ENCODE measurements around the gene MAPKAP1. TPM values are rescaled to one million over a fixed set of nuclear protein-coding genes. Genes with fewer than 3 reads are reported as not detected.

MAPKAP1 gene
- total RNA-seq, 1 donor from 2014 or later: 122 TPM

DNA sequence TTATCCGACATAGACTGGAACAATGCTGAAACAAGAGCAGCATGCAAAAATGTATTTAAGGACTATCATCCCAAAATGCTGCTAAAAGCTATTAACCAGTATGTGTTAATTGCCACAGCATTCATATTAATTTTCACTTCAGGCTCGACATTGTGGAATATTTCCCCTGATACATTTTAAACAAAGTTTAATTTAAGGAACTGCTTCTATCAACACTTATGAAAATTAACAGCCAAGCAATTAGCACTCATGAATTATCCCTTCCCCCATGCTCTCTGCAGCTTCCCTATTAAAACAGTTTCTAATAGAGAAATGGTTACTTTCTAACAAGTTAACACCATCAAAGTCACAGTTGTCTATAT, 54.8 kb downstream of the MAPKAP1 start:
- intact Hi-C loops (cut with DNase I): no loop called here
- ATAC-seq (ENCODE audit: poor library complexity): no peak

DNA sequence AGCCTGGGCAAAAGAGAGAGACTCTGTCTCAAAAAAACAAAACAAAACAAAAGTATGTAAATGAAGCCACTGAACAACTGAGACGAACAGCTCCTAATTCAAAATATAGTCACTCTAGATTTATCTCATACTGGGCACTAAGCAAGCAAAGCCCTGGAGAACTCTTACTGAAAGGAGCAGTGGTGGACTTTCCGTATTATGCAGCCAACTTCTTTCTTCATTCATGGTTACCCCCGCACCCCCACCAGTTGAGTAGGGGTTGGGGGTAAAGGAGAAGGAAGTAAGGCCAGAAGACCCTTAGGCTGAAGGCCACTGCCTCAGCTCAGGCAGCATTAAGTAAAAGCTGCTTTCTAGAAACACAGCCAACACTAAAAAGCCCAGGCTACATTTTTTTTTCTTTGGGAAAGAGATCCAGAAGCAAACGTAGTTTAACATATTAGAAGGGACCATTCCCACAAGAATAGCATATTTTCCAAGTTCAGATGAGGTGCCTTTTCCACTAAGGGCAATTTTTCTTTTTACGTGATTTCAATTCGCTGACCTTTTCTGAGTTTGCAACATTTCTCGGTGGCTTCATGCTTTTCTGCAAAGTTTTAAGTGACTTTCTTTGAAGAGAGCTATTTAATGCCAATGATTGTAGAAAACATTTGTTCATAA, 55.3 kb downstream of the MAPKAP1 start:
- intact Hi-C loops (cut with DNase I): no loop called here
- DNase-seq (no peak), ATAC-seq (ENCODE audit: poor library complexity) (no peak)

More for the DNA sequence above, 54.8 kb downstream of the MAPKAP1 start:
- DNase-seq: no peak

DNA sequence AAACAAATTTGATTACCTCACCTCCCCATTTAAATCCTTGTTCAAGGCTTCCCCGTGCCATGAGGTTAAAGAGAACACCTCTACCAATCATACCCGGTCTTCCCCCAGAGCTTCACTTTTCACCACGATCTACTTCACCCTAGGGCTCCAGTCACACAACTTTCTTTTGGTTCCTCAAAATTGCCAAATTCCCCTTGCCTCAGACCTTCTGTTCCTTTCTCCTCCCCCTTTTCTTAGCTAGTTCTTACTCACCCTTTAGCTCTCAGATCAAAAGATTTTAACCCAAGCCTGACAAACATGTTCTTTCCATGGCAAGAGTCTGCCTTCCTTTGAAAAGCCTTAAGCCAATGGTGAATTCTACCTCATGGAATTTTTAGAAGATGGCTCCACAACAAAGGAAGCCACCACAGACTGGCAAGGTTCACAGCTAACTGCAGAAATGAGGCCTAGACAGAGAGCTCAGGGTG, 56.7 kb downstream of the MAPKAP1 start:
- peak; percentile 59 for ATAC-seq (ENCODE audit: poor library complexity)
- no peak for DNase-seq
- intact Hi-C loops (cut with DNase I): no loop called here

DNA sequence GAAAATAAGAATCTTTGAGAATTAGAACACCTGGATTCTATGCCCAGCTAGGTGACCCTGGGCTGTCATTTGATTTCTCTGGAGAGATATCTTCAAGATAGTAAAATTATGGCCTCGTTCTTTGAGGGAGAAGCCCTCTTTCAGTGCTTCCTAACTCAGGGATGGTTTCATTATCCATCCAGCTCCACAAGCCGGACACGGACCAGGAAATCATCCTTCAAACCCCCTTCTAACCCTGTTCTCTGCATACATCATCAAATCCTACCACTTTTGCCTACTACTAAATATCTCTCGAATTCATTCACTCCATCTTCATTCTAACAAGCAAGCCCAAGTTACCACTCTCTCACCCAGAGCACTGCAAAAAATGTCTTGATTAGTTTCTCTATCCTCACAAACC, 57.2 kb downstream of the MAPKAP1 start:
- ATAC-seq (ENCODE audit: poor library complexity) (no peak), DNase-seq (no peak)
- intact Hi-C loops (cut with DNase I): no loop called here

DNA sequence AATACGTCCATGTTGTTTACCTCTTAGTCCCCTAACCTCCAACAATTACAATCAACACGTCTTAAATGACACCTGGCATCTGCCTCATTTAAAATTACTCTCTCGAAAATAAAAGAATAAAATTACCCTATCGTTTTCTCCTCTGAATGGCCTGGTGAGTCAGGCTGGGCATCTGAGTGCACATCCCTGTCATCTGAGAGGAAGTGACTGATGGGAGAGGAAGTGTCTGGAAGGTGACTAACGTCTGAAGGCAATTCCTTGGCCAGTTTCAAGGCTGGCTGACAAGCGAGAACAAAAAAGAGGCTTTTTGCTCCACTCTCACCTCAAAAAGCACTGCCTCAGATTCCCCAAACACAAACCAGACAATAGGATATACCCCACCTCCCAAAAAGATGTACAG, 57.7 kb downstream of the MAPKAP1 start:
- ATAC-seq (ENCODE audit: poor library complexity) (peak; percentile 51), DNase-seq (no peak)
- intact Hi-C loops (cut with DNase I): no loop called here

DNA sequence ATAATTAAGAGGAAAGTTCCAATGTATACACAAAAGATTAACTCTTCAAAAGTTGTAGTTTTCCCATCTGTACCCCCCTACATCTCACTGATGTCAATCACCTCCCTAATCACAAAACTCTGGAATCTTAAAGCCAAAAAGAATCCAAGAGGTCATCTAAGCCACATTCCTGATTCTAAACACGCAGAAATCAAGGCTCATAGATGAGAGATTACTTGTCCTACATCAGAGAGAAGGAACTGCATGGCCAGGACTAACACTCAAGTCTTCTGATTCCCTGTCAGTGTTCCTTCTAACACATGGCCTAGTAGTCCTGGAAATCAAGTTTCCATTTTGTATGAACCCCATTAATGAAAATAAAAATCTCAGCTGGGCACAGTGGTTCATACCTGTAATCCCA, 58.7 kb downstream of the MAPKAP1 start:
- intact Hi-C loops (cut with DNase I): no loop called here
- no peak for ATAC-seq (ENCODE audit: poor library complexity)
- DNase-seq: no peak

DNA sequence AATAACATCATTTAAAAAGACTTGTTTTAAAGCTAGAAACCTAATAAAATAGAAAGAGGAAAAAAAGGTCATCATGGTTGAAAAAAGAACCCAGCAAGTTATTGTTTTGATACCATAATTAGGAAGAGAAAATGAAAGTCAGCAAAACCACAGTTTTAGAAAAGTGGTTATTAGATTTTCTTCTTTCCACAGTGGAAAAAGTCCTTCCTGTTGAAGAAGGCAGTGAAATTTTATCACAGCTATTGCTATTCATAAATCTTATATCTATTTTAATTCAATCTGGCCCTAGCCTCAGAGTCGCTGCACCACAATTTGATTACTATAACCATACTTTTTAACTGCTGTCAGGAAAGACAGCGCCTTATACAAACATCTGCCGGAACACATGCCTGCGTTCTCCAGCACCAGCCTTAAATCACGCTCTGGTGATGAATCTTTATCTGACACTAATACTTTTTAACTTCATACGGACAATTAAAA, 60.3 kb downstream of the MAPKAP1 start:
- intact Hi-C loops (cut with DNase I): no loop called here
- DNase-seq (no peak), ATAC-seq (ENCODE audit: poor library complexity) (no peak)

DNA sequence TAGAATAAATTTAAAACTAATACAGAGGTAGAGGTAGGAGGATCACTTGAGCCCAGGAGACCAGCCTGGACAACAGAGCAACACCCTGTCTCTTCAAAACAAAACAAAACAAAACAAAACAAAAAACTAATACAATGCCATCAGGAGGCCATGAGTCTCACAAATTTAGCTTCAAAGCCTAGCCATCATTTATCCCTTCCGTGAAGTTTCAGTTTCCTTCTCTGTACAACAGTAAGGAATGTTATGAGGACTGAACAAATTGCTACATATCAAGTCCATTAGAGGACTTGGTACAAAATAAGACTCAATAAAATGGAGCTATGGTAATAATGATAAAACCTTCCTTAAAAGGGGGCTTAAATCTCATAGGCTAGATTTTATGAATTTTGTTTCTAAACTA, 60.8 kb downstream of the MAPKAP1 start:
- intact Hi-C loops (cut with DNase I): no loop called here
- ATAC-seq (ENCODE audit: poor library complexity) (no peak), DNase-seq (no peak)

DNA sequence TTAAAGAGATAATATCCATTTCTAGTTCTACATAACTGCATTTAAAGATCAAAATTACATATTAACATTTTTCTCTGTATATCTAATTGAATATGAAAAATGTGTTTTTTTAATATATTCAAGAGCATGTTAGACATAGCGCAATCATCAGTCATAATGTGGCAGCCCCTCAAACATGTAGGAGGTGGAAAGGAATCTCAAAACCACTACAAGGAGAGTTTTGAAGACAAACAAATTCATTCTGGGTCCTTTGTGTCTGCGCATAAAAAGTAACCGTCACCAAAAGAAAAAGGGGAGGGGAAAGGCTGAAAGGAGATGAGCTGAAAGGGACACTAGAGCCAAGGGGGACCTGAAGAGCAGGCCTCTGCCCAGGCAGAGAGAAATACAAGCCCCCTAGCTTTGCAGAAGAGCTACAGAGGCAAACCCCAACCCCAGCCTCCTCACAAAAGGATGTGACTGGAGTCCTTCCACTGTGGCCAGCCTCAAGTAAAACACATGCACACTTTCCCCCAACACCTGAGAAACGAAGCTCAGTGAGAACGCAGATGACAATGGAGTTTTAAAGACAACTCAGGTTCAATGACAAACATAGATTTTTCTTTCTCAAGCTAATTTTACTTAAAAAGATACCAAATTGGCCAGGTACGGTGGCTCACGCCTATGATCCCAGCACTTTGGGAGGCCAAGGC, 62.0 kb downstream of the MAPKAP1 start:
- no peak for DNase-seq
- intact Hi-C loops (cut with DNase I): no loop called here
- no peak for ATAC-seq (ENCODE audit: poor library complexity)

DNA sequence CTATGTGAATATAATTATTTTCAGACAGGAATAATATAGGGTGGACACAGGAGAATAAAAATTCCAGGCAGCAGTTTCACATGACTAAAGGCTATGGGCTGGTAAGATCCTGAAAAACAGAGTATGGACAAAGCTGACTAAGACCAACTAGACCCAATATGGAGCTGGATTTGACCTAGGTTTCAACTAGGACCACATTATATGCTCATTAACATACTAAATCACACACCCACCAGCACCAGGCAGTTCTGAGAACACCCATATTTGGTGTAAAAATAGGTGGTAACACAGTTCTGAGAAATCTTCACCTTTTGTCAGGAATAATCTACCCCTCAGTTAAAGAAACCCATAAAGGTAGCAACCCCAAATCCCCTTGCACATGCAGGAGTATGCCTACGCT, 64.7 kb downstream of the MAPKAP1 start:
- no peak for ATAC-seq (ENCODE audit: poor library complexity)
- intact Hi-C loops (cut with DNase I): no loop called here
- DNase-seq: no peak

DNA sequence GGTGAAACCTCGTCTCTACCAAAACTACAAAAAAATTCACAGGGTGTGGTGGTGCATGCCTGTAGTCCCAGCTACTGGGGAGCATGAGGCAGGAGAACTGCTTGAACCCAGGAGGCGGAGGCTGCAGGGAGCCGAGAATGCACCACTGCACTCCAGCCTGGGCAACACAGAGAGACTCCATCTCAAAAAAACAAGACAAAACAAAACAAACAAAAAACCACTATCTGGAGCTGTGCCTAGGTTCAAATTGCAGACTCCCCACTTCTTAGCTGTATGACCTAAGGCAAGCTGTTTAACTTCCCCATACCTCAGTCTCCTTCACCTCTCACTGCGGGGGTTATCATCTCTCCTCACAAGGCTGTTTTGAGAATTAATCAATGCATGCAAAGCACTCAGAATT, 68.0 kb downstream of the MAPKAP1 start:
- no peak for DNase-seq
- ATAC-seq (ENCODE audit: poor library complexity): no peak
- intact Hi-C loops (cut with DNase I): loop anchor here (10.0 kb wide), 1 partner anchor 204 kb away; no protein-coding TSS in a partner anchor

DNA sequence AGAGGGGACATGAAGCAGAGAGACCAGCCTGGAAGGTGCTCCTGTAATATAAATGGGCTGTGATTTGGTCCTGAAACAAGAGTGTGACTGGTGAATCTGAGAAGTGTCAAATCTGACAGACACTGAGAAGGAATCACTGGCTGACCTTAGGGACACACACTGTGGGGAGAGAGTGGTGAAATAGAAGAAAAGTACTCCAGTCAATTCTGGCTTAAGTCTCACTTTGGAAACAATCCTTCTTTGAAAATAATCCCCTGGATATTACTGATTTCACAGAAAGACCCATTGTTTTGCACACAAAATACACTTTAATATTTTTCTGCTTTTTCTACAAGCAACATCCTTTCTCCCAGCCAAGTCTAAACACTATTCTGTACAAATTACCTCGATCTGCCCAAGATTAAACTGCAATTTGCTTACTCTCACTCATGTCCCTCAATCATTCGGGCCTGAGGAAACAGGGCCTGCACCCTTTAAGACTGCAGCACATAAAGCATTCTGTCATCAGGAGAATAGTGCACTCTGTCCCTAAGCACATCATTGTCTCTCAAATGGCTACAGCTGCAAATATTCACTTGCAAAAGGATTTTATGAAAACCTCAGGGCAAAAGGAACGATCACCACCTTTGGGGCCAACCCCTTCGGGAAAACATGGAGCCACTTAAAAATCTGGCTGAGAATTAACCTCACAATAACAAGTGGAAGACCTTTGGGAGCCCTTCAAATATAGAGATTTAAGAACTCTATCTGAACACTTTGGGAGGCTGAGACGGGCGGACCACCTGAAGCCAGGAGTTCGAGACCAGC, 68.6 kb downstream of the MAPKAP1 start:
- DNase-seq (no peak), ATAC-seq (ENCODE audit: poor library complexity) (peak; percentile 49)
- intact Hi-C loops (cut with DNase I): loop anchor here (10.0 kb wide), 1 partner anchor 204 kb away; no protein-coding TSS in a partner anchor

DNA sequence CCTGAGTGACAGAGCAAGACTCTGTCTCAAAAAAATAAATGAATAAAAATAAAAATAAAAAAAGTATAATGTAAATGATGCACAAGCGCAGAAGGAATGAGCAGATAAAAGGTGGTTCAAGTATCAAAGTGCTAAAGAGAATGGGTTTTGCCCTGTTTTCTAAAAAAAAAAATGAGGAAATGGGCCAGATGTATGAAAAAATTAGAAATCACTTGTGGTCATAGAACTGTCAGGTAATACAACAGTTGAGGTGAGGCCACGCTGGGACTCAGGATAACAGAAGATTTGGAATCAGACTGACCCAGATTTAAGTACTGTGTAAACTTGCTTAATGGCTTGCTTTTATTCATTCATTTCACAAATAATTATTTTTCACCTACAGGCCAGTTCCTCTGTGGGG, 69.8 kb downstream of the MAPKAP1 start:
- intact Hi-C loops (cut with DNase I): loop anchor here (10.0 kb wide), 1 partner anchor 202 kb away; no protein-coding TSS in a partner anchor
- DNase-seq (no peak), ATAC-seq (ENCODE audit: poor library complexity) (no peak)

DNA sequence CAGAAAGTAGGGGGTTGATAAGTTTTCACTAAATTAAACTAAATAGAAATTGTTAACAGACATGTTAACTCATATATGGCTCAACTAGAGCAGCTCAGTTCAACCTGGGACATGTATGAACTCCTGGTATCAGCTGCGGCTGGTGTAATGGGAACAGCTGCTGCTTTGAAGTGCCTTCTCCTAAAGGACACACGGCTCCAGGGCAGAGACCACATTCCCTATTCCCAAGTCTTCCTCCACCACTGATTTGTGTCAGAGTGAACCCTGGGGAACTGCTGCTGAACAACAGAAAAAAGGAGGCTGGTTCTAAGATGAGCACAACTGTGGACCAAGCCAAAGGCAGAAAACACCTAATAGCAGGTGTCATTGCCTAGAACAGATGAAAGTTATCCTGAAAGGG, 71.1 kb downstream of the MAPKAP1 start:
- intact Hi-C loops (cut with DNase I): loop anchor here (10.0 kb wide), 1 partner anchor 201 kb away; no protein-coding TSS in a partner anchor
- ATAC-seq (ENCODE audit: poor library complexity) (no peak), DNase-seq (no peak)

DNA sequence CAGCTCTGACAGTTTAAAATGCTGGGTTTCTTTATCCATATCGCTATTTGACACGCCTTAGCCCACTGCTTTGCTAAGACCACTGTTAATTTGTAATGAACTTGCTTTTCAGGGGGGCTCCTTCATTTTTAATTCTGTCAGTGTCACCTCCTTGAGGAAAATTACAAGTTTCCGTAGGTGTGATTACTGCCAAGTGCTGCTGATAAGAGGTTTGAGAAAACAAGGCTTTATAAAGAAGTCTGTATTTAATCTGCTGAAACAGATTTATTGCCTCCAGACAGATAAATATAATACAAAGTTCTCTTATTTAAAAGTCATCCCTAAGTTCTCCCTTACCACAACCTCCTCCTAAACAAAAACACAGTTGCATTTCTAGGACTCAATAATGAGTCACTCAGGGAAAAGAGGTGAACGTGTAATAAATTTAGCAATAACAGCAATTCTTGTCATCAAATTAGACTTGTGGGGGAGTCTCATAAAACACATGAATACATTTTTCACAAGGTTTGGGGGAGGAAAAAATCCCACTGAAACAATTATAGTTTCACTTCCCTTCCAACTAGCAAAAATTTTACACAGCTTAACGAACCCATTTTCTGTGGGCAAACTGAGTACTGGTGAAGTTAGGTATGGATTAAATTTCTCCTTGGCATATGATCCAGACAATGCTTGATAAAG, 72.8 kb downstream of the MAPKAP1 start:
- no peak for ATAC-seq (ENCODE audit: poor library complexity)
- DNase-seq: no peak
- intact Hi-C loops (cut with DNase I): loop anchor here (5.0 to 10.0 kb wide), 2 partner anchors 72 to 199 kb away; no protein-coding TSS in a partner anchor

DNA sequence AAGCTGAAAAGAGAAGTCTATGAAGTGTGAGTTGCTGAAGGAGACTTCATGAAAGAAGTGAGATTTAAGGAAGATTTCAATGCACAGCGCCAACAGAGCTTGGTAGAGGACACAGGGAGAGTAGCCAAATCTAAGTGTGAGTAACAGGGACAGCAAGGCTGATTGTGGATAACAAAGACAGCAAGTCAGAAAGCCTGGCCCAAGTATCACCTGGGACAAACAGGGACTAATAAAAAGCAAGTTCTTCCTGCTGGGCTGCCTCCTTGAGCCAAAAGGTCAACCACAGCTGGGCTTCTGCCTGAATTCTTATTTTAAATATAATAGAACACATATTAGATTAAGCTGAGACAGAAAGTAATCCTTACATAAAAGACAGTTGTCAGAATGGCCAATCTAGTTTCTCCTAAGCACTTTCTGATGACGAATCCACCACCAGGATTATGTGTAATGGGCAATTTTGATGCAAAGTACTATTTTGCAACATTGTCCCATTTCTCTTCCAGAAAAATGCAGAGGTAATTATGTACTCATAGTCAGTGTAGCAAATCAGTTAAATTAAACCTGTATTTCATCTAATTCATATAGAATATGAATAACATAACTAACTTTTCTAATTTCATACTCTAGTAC, 73.8 kb downstream of the MAPKAP1 start:
- ATAC-seq (ENCODE audit: poor library complexity) (no peak), DNase-seq (no peak)
- intact Hi-C loops (cut with DNase I): loop anchor here (5.0 to 10.0 kb wide), 2 partner anchors 71 to 198 kb away; no protein-coding TSS in a partner anchor

DNA sequence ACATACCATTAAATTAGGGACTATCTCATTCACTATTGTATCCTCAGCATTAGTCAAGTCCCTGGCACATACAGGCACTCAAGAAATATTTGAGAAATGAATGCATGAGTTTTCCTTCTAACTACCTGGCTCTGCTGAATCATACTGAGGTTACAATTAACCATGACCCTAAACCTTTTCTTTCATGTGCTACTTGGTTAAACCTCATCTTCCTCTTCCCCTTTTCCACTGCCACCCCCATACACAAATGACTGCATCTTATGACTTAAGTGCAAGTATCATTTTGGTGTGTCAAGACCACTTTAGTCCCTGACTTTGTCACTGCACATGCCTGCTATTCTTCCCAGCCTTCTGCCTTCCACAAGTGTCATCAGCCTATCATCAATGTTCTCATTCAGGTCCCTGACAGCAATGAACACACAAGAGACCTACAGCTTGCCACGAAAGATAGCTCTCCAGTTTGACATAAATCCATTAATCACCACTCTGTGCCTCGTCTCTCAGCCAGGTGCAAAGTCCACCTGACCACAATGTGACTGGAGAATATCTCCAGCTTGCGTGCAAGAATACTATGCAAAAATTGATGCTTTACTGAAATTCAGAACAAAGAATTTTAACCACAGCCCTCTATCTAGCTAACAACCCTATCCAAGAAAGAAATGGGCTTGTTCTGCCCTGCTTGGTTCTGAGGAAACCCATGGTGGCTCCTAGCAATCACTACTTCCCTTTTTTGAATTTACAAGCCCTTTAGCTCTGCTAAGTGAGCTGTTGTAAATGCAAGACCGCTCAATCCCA, 74.5 kb downstream of the MAPKAP1 start:
- no peak for DNase-seq
- peak; percentile 34 for ATAC-seq (ENCODE audit: poor library complexity)
- intact Hi-C loops (cut with DNase I): loop anchor here (5.0 to 10.0 kb wide), 2 partner anchors 70 to 198 kb away; no protein-coding TSS in a partner anchor
